Inflammatory macrophage (primary cell): ENCODE measurements around the gene OSR1.
"Not testable (repeated sequence)": the region's sequence is repeated elsewhere in the genome, so short reads cannot be mapped to it uniquely, and the experiment has no call there.

Source experiments
- DNase-seq, 2 donors: peaks; one replicate each; pipeline ENCODE4 v3.0.0-alpha.2; 2020 to 2022
- total RNA-seq, 18 experiments: gene quantifications; one replicate each; lab custom pipeline; 2026; ENCODE audit warnings: mixed read lengths in 6 of 18, inconsistent platforms in 2 of 18; lab: John Stamatoyannopoulos, UW

OSR1 gene
- 0 to 0.12 (median 0) reads per million in 18 experiments for total RNA-seq

- no peak for DNase-seq
Observed at GRCh38 chr2:19358242-19359020, at the start of gene OSR1. TSS of gene OSR1 (minus strand) at chr2:19358623. CDS start at chr2:19353805, 4,818 bp downstream.

GRCh38 chr2:19403785-19404184 lies 45.4 kb upstream of the OSR1 start:
- DNase-seq, result no peak

DNA sequence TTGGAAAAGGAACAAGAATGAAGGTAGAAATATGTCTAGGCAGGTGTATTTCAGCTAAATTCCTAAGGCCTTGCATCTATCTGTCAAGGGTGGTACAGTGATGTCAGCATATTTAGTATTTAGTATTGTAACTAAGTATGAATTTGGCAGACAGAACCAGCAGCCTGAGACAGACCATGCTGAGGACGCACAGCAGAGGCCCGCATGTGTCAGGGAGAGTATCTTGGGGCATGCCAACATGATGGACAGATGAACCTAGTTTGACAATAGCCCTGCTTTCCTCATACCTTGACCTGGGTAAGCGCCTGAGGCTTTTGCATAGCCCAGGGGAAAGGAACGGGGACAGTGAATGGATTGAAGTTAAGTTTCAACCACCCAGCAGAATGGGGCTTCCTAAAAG lies 33.8 kb upstream of the OSR1 start:
- DNase-seq, result no peak

GRCh38 chr2:19389469-19389868 lies 31.0 kb upstream of the OSR1 start:
- not testable (repeated sequence) for DNase-seq

DNA sequence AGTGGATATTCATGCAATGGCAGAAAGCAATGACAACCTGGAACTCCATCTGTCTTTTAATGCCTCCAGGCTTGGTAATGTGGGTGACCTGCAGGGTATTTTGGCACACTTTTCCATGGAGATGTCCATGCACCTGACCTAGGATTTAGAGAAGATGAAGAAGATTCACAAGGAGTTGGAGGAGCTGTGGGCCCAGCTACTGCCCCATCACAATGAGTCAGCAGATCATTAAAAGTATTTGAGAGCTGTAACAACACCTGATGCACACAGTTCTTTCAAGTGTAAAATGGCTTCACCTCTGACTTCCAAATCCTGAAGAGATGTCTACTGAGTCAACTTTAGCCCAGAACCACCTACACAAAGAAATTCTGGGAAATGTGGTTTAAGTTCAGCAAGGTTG lies 22.1 kb upstream of the OSR1 start:
- no peak for DNase-seq

DNA sequence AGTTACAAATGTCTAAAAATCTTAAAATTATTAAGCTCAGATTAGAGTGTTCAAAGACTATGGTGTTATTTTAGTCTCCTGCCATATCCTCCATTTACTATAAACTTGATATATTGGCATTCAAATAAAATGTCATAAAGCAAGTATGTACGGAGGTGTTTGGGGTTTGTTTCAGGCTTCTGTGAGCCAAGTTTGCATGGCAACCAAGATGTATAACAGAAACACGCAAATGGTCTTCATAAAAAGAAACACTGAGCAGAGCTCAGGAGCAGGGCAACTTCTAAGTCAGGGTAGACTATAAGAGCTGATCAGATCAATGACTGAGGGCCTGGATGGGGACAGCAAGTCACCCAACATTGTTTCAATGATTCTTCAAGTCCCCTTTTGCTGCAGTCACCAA lies 20.5 kb upstream of the OSR1 start:
- no peak for DNase-seq

DNA sequence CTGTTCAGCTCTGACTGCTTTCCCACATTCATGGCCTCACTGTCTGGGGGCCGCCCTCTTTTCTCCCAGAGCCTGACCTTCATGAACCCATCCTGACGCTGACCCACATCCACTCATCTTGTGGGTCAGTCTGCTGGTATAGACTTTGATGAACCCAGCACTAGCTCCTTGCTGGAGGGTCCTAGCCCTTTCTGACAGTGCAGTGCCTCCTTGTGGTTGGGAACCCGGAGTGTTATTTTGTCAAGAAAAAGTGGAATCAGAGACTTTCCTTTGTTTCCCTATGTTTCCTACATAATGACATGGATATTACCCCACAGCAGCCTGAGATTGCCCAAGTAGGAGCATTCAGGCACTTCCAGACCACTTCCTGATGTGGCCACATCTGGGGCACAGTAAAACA lies 19.3 kb upstream of the OSR1 start:
- no peak for DNase-seq

DNA sequence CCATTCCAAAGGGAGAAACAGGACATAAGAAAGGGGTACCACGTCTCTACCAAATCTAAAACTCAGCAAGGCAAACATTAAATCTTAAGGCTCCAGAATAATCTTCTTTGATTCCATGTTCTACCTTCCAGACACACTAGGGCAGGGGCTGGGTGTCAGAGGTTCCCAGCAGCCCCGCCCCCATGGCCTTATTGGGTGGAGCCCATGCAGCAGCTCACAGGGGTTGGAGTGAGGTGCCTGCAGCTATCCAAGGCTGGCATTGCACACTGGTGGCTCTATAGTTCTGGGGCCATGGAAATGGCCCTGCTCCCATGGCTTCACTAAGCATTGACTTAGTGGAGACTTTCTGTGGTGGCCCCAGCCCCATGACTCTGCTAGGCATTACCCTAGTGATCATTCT lies 14.9 kb upstream of the OSR1 start:
- DNase-seq, result no peak

DNA sequence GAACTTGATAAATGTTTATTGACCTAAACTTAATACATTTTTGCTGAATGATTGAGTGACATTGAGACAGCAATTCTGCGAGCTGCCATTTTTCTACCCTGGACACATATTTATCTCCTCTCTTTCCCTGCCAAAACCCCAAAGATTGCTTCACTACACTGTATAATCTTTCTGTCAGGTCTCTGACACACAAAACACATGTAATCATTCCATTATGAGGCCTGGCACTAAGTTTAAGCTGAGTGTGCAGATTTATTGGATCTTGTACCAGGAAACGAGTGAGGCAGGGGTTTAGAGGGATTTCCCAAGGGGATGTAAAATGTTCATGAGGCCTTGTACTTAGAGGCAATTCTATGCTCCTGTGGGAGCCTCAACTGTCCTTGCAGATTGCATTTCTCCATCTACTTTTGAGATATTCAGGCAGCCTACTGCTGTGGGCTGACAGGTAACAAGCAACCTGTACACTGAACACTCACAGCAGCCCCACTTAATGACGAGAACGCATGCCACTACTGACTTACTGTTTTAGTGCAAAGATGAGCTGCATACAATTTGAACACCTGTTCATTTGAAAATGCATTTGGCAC lies 13.7 kb upstream of the OSR1 start:
- no peak for DNase-seq

- no peak for DNase-seq
Observed at GRCh38 chr2:19369341-19369955, 11.0 kb upstream of the OSR1 start.

- DNase-seq, result no peak
Observed at GRCh38 chr2:19368760-19369159, 10.3 kb upstream of the OSR1 start.

- no peak for DNase-seq
Observed at GRCh38 chr2:19367326-19367725, 8.9 kb upstream of the OSR1 start.

DNA sequence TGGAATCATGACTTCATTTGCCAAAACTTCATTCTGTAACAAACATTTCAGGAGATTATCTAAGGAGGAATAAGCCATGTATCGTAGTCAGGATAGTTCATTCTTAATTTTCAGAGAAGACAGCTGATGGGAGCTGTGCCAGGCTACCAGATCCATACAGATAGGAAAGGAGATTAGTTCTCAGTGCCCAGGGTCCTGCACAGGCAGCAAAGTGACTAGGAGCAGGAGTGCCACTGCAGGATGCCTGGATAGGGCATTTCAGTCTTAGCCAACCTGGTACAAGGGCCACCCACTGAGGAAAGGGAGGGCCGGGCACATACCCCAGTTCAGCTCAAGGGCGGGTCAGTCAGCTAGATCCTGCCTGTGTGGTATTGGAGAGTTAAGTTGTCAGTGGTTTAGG lies 6.7 kb upstream of the OSR1 start:
- DNase-seq, result no peak

- DNase-seq, result no peak
Observed at GRCh38 chr2:19364014-19364413, 5.6 kb upstream of the OSR1 start.

DNA sequence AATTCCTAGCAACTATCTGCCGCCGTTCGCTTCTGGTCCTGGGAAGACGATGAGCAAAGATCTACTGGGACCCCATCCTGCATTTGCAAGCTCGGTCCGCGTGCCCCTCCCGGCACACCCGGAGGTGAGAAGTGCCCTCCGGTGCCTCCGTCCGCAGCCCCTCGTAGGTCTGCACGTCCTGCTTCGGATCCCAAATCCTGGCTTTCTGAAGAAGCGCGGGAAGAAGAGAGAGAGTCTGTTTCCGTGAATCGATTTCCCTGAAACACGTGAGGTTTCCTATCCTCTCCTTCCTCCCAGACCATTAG lies 5.0 kb upstream of the OSR1 start:
- no peak for DNase-seq

GRCh38 chr2:19362755-19363473 lies 4.5 kb upstream of the OSR1 start:
- DNase-seq, result peak; percentile 58 to 71

- DNase-seq, result peak; percentile 19 to 30
Observed at GRCh38 chr2:19362094-19362754, 3.8 kb upstream of the OSR1 start.

DNA sequence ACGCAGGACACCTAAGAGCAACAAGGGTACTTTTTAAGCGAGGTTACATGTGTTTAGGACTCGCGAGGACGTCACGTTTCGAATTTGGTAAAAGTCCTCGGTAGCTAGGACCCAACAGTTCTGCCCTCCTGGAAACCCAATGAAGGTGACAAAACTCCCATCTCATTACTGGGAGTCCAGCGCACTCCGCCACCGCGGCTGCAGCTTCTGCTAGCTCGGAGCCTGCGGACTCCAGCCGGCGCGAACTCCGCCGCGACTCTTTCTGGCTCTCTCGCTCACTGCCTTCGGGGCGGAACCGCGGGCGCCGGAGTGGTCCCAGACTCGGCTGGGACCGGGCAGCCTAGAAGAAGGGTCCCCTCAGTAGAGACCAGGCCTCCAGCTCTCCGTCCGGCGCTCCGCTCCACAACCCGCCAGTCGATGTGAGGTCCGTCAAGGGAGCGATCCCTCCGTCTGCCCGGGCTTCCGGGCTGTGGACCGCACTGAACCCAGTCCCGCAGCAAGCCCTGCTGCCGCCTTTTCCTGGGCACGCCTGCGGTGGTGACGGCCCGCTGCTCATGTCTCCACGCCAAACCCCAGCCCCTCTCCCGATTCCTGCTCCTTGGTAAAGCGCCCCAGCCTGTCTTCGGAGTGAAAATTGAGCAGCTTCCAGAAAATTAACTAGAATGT lies 3.0 kb upstream of the OSR1 start:
- DNase-seq, result no peak

DNA sequence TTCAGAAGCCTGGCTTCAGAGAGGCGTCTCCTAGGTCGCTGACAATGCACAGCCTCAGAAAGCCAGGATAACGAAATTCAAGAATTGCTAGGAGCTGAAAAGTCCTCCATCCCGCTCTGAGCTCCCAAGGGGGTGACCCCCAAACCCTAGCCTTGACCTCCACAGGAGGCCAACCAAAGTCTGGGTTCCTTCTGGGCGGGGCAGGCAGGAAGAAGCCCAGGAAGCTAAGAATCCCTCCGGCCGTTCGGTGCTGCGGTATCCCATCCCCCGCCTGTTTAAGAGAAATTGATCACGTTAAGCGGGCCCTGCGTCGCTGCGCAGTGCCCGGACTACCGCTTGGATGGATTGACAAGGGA lies 2.5 kb upstream of the OSR1 start:
- DNase-seq, result no peak

GRCh38 chr2:19360266-19360965 lies 2.0 kb upstream of the OSR1 start:
- DNase-seq, result no peak

DNA sequence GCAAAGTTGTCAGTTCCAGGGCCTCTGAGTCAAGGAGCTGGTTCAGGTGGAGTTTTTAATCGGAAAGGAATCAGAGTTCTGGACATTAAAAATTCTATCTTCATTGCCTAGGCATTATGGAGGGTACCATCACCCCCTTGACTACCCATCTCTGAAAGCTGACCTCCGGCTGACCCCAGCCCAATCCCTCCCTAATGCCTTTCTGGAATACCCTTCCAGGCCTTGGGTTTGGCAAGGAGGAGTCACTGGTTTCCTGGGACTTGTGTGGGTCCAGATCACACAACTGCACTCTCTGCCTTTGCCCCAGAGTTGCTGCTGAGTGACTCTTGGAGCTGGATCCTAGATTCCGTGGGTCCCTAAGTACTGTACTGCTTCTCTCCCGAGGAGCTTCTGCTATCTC lies 1.0 kb upstream of the OSR1 start:
- no peak for DNase-seq

DNA sequence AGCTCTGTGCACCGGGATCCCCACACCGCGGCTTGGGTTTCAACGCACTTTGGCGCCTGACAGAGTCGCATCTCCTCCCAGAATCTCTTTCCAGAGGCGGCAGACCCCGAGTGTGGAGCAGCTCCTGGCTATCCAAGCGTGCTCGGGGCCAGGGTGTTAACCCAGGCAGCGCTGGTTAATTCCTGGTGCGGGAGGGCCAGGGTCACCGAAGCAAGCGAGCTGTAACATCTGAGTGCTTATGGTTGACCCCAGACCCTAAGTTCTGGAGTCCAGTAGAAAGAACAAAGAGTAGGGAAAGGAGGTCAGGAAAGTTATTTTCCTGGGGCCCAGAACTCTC lies 566 bp upstream of the OSR1 start:
- DNase-seq, result no peak
